Endothelial cell of umbilical vein (primary cell): ENCODE results near the gene ZNF423. TPM values are rescaled to one million over a fixed set of nuclear protein-coding genes. Genes with fewer than 3 reads are reported as not detected.

Experiments
- BruUV-seq: library from RNA; stranded (reverse); fragments of 400-500 nt; replicated peaks from 2 replicates; lab custom pipeline; 2021; lab: Mats Ljungman, UMichigan
- CTCF ChIA-PET: fragments of 300-600, 350-600 bp; sonication (Branson Sonifier 250); formaldehyde crosslinking; loops from one replicate; lab custom pipeline; 2021; ENCODE audit warnings: antibody characterized with exemption, inconsistent platforms; lab: Charles Lee
- POLR2A ChIA-PET: fragments of 300-600, 350-600 bp; sonication (Branson Sonifier 250); formaldehyde crosslinking; loops from one replicate; lab custom pipeline; 2021; ENCODE audit warnings: antibody characterized with exemption, inconsistent platforms; lab: Charles Lee
- DNase-seq: peaks from one replicate; pipeline ENCODE4 v3.0.0-alpha.2; 2011; ENCODE audit warnings: low read depth, low spot score
- FAIRE-seq: peaks from 2 replicates; lab custom pipeline; 2011; peaks lifted over from hg19 to GRCh38; lab: Jason Lieb, UNC
- H2AFZ ChIP-seq: 2 replicates; pipeline ENCODE4 v1.6.0; 2012; ENCODE audit warnings: low read depth, low read length, control low read depth, inconsistent platforms
- H3K27ac ChIP-seq: 2 replicates; pipeline ENCODE4 v1.5.1; 2011; ENCODE audit warnings: low read depth, mild to moderate bottlenecking, control low read depth, low read length, moderate library complexity; ENCODE audit not compliant: insufficient read depth
- H3K27me3 ChIP-seq, 2 experiments: 2 replicates each; pipeline versions ENCODE4 v1.6.0 to v1.6.1; 2011; ENCODE audit warnings: low read length in 2 of 2, mixed read lengths in 1 of 2; ENCODE audit not compliant: control insufficient read depth in 2 of 2, insufficient read depth in 2 of 2
- H3K36me3 ChIP-seq, 2 experiments: 2 replicates in 1 of 2; 3 replicates in 1 of 2; pipeline ENCODE4 v1.5.1; 2011; ENCODE audit warnings: low read length in 2 of 2, mild to moderate bottlenecking in 1 of 2, moderate library complexity in 1 of 2; ENCODE audit not compliant: control insufficient read depth in 2 of 2, insufficient read depth in 2 of 2; ENCODE audit errors: extremely low read depth in 1 of 2
- H3K4me1 ChIP-seq: 3 replicates; pipeline ENCODE4 v1.5.1; 2011; ENCODE audit warnings: mild to moderate bottlenecking, low read length; ENCODE audit not compliant: control insufficient read depth, insufficient read depth; ENCODE audit errors: extremely low read depth
- H3K4me2 ChIP-seq: 2 replicates; pipeline ENCODE4 v1.6.1; 2011; ENCODE audit warnings: low read length, control low read depth, mixed read lengths; ENCODE audit not compliant: insufficient read depth
- H3K4me3 ChIP-seq, 3 experiments: fragments of 200-600 bp in 1 of 3; sonication (generic), shearing (Covaris generic) in 1 of 3; replicated peaks in 1 of 3; 2 replicates each; pipeline ENCODE4 v1.5.1; 2011 to 2016; ENCODE audit warnings: control low read depth in 3 of 3, low read length in 3 of 3, mild to moderate bottlenecking in 2 of 3, inconsistent platforms in 1 of 3, low read depth in 1 of 3, moderate library complexity in 1 of 3; ENCODE audit not compliant: insufficient read depth in 1 of 3
- H3K79me2 ChIP-seq: 2 replicates; pipeline ENCODE4 v1.6.0; 2012; ENCODE audit warnings: low read length, inconsistent platforms; ENCODE audit not compliant: control insufficient read depth, insufficient read depth
- H3K9ac ChIP-seq: replicated peaks from 2 replicates; pipeline ENCODE3; 2011; ENCODE audit warnings: low read length, control low read depth; ENCODE audit not compliant: insufficient read depth; ENCODE audit errors: extremely low read depth
- H3K9me1 ChIP-seq: replicated peaks from 3 replicates; pipeline ENCODE4 v1.6.0; 2011; ENCODE audit warnings: mild to moderate bottlenecking, low read length; ENCODE audit not compliant: control insufficient read depth, insufficient read depth; ENCODE audit errors: extremely low read depth
- H3K9me3 ChIP-seq: replicated peaks from 2 replicates; pipeline ENCODE4 v1.5.1; 2012; ENCODE audit warnings: low read length, inconsistent platforms; ENCODE audit not compliant: control insufficient read depth, insufficient read depth
- H4K20me1 ChIP-seq: replicated peaks from 2 replicates; pipeline ENCODE3; 2011; ENCODE audit warnings: mild to moderate bottlenecking, low read length; ENCODE audit not compliant: control insufficient read depth, insufficient read depth; ENCODE audit errors: extremely low read depth
- CTCF ChIP-seq, 2 donors: IDR thresholded peaks; 1 replicate in 1 of 2; 2 replicates in 1 of 2; pipeline ENCODE4 v1.5.1; 2011; ENCODE audit warnings: low read length in 2 of 2, mild to moderate bottlenecking in 2 of 2, moderate library complexity in 2 of 2, control low read depth in 1 of 2, inconsistent platforms in 1 of 2, low read depth in 1 of 2; ENCODE audit not compliant: insufficient read depth in 1 of 2; ENCODE audit errors: extremely low read depth in 1 of 2
- EZH2 ChIP-seq: IDR thresholded peaks from 2 replicates; pipeline ENCODE4 v1.6.1; 2012; ENCODE audit warnings: borderline replicate concordance, low read depth, mild to moderate bottlenecking, moderate library complexity, low read length, inconsistent platforms; ENCODE audit not compliant: severe bottlenecking
- FOS ChIP-seq: IDR thresholded peaks from 2 replicates; pipeline ENCODE4 v1.6.1; 2011; ENCODE audit warnings: mild to moderate bottlenecking, low read length, moderate library complexity, borderline replicate concordance; ENCODE audit not compliant: insufficient read depth
- GATA2 ChIP-seq: IDR thresholded peaks from 2 replicates; pipeline ENCODE4 v1.7.0; 2011; ENCODE audit warnings: low read depth, mild to moderate bottlenecking, moderate library complexity, mixed read lengths, low read length; ENCODE audit not compliant: insufficient read length, insufficient read depth
- JUN ChIP-seq: IDR thresholded peaks from 2 replicates; pipeline ENCODE4 v1.6.1; 2011; ENCODE audit warnings: borderline replicate concordance, low read depth; ENCODE audit not compliant: insufficient read length, insufficient read depth
- MAX ChIP-seq: IDR thresholded peaks from 2 replicates; pipeline ENCODE4 v1.6.1; 2011; ENCODE audit not compliant: insufficient read depth, insufficient read length
- MYC ChIP-seq: IDR thresholded peaks from one replicate; pipeline ENCODE4 v1.6.1; 2011; ENCODE audit warnings: mild to moderate bottlenecking, low read depth, low read length
- POLR2A ChIP-seq: IDR thresholded peaks from 2 replicates; pipeline ENCODE4 v1.6.1; 2012; ENCODE audit warnings: low read depth, mild to moderate bottlenecking, control low read depth, low read length
- POLR2AphosphoS5 ChIP-seq: IDR thresholded peaks from 2 replicates; pipeline ENCODE4 v1.6.1; 2012; ENCODE audit warnings: low read depth, mild to moderate bottlenecking, control low read depth, low read length, moderate library complexity; ENCODE audit not compliant: insufficient read depth
- dilution Hi-C: fragments of 300-500 bp; cut with MboI; formaldehyde crosslinking; loops from one replicate; pipeline ENCODE4 v1.15.0; 2019; ENCODE audit warnings: low sequenced_read_pairs; ENCODE audit not compliant: extremely low pct_ligation_motif_present
- intact Hi-C: fragments of 100-400 bp; cut with micrococcal nuclease; formaldehyde crosslinking; loops from one replicate; pipeline ENCODE4 v1.10.0; 2022
- polyA plus RNA-seq, 4 experiments: library from polyadenylated mRNA; depleted of rRNA in 3 of 4; stranded (reverse) in 3 of 4; unstranded in 1 of 4; fragments of >200 nt; gene quantifications; 2 replicates each; pipeline versions ENCODE4 v1.2.1 to v1.2.3, GENCODE V29; 2011 to 2012; ENCODE audit warnings: missing spikeins in 1 of 4
- total RNA-seq: library from RNA; stranded (reverse); gene quantifications from 2 replicates; pipeline ENCODE4 v1.2.3, GENCODE V29; 2021

Gene ZNF423
- total and polyA plus RNA-seq, 2 donors (not counting 3 experiments of a cell fraction or from before 2014, with no cell fraction given), result 2.2 to 8.1 TPM

- no peaks in the 10 kb centered on the region for H3K79me2 ChIP-seq
- no peaks in the 10 kb centered on the region for H3K27me3 ChIP-seq
- BruUV-seq, result no TSS peak
- no peaks in the 10 kb centered on the region for H3K9me3 ChIP-seq
- H3K27ac ChIP-seq, result no peak overlapping the region
- no peak for TF ChIP-seq POLR2A
- TF ChIP-seq MYC, result no peak
- TF ChIP-seq JUN, result no peak
- no peak for TF ChIP-seq MAX
- TF ChIP-seq EZH2, result no peak
- TF ChIP-seq POLR2AphosphoS5, result no peak
- no peak for TF ChIP-seq GATA2
- no peak for TF ChIP-seq FOS
- no peak for TF ChIP-seq CTCF (IDR thresholded peaks at IDR 0.05; ENCODE audit: extremely low read depth in 1 of 2, insufficient read depth in 1 of 2, low read depth in 1 of 2, low read length in 2 of 2)
- no peak for DNase-seq
- H3K4me3 ChIP-seq, result no peak overlapping the region
- CTCF ChIA-PET, result no interaction called here
- POLR2A ChIA-PET, result no interaction called here
- no peaks in the 10 kb centered on the region for H3K9me1 ChIP-seq
- H3K4me2 ChIP-seq, result no peak overlapping the region
- H2AFZ ChIP-seq, result no peak overlapping the region
- no peaks in the 10 kb centered on the region for H3K4me1 ChIP-seq
- no peaks in the 10 kb centered on the region for H3K36me3 ChIP-seq
- no peaks in the 10 kb centered on the region for H4K20me1 ChIP-seq
- FAIRE-seq, result no peak
- intact Hi-C loops, result loop anchor here (5.0 kb wide), 2 partner anchors 49 to 414 kb away; partner anchors contain the start of gene ZNF423
- no peak overlapping the region for H3K9ac ChIP-seq
- dilution Hi-C loops, result no loop called here
These were observed 412.3 kb downstream of the ZNF423 start for GRCh38 chr16:49443576-49443975.
